ENCODE results near the gene MAPK1IP1L.

- TF ChIP-seq CTCF (IDR thresholded peaks at IDR 0.05; ENCODE audit: poor library complexity) (no peak), EZH2phosphoT487 (IDR thresholded peaks at IDR 0.05; ENCODE audit: low read depth, severe bottlenecking, unreplicated experiment) (no peak), EZH2 (IDR thresholded peaks at IDR 0.05; ENCODE audit: borderline replicate concordance) (no peak)
Measured at GRCh38 chr14:55103971-55104954, 52.8 kb downstream of the MAPK1IP1L start.
